Heart left ventricle (tissue), 16 donors: ENCODE measurements around the gene TSNAXIP1. TPM values are rescaled to one million over a fixed set of nuclear protein-coding genes. Genes with fewer than 3 reads are reported as not detected.

Experiments used
- ATAC-seq, 4 donors: fragments of 200-7000 bp; cut with Tn5 transposase; one replicate each; pipeline ENCODE4 v1.9.1; 2020 to 2022; ENCODE audit warnings: moderate library complexity in 4 of 4, mild to moderate bottlenecking in 3 of 4, moderate number of reproducible peaks in 1 of 4
- DNase-seq, 5 donors: peaks; one replicate each; pipeline ENCODE4 v3.0.0-alpha.2; 2020
- H3K27ac ChIP-seq, 12 donors: fragments of 200-600 bp; sonication (generic) in 4 of 12; one replicate each; pipeline versions ENCODE4 v1.5.0 to v1.8.0; 2016 to 2022; ENCODE audit warnings: mild to moderate bottlenecking in 2 of 12
- H3K27me3 ChIP-seq, 9 donors: fragments of 200-600 bp; sonication (generic) in 2 of 9; one replicate each; pipeline versions ENCODE4 v1.5.1 to v1.8.0; 2016 to 2022; ENCODE audit warnings: mild to moderate bottlenecking in 3 of 9
- H3K36me3 ChIP-seq, 9 donors: fragments of 200-600 bp; sonication (generic) in 2 of 9; one replicate each; pipeline versions ENCODE4 v1.5.0 to v1.8.0; 2018 to 2022; ENCODE audit warnings: mild to moderate bottlenecking in 2 of 9
- H3K4me1 ChIP-seq, 12 donors: fragments of 200-600 bp; sonication (generic) in 4 of 12; one replicate each; pipeline versions ENCODE4 v1.5.0 to v1.8.0; 2016 to 2022; ENCODE audit warnings: mild to moderate bottlenecking in 3 of 12
- H3K4me3 ChIP-seq, 12 donors: fragments of 200-600 bp; sonication (generic) in 4 of 12; one replicate each; pipeline versions ENCODE4 v1.5.0 to v1.8.0; 2017 to 2022; ENCODE audit warnings: mild to moderate bottlenecking in 9 of 12, moderate library complexity in 4 of 12
- H3K9me3 ChIP-seq, 12 donors: fragments of 200-600 bp; sonication (generic) in 4 of 12; one replicate each; pipeline versions ENCODE4 v1.5.0 to v1.8.0; 2016 to 2022; ENCODE audit warnings: mild to moderate bottlenecking in 1 of 12
- POLR2A ChIP-seq, 2 donors: fragments of 450-650 bp; IDR thresholded peaks; one replicate each; pipeline ENCODE4 v1.6.1; 2017; ENCODE audit warnings: antibody characterized with exemption in 2 of 2, mild to moderate bottlenecking in 2 of 2, moderate library complexity in 2 of 2
- WGBS, 4 donors: extraction: QIAGEN DNeasy Blood & Tissue Kit in 2 of 4; methylation state at CpG; one replicate each; pipeline versions ENCODE4 v1.1.5 to v1.1.7; 2013 to 2018; 5-methylcytosine and 5-hydroxymethylcytosine counted together
- intact Hi-C, 10 donors: fragments of 100-400 bp; cut with DNase I; formaldehyde crosslinking; loops; one replicate each; pipeline versions ENCODE4 v1.11.1 to v1.14.2; 2022
- polyA plus RNA-seq, 2 donors: library from polyadenylated mRNA; stranded (reverse); fragments of 200-250 nt; gene quantifications; one replicate each; pipeline ENCODE4 v1.2.3, GENCODE V29; 2013
- total RNA-seq, 9 donors: library from RNA; depleted of rRNA in 2 of 9; stranded (reverse); fragments of >200 nt in 2 of 9; fragmentation: NEBNext Ultra II Directional in 3 of 9; extraction: Animal tissue kit (Norgen Biotek cat#: 25700) in 3 of 9; gene quantifications; one replicate each; pipeline versions ENCODE4 v1.1.0 to v1.2.4, GENCODE V29; 2016 to 2023
- TF ChIP-seq, protein P1 (sequence below), 12 donors: fragments of 200-600 bp; sonication (generic) in 4 of 12; IDR thresholded peaks; one replicate each; pipeline versions ENCODE4 v1.5.0 to v1.8.0; 2018 to 2022; ENCODE audit warnings: antibody characterized with exemption in 12 of 12, mild to moderate bottlenecking in 5 of 12
- donor health status: ischemic (EF 13 %, LVEDD 7.1; RV severe dilation, severe dysfunction).
- donor health status: healthy with polysubstance abuse.
- donor health status: DM: no; HTN: yes; CAD: no.
- donor health status: DM: no; HTN: no; CAD: no.
- donor health status: ischemic (EF 25% LVEDD 6.9; RV normal size, moderate dysfunction).
- donor health status: ischemic (EF 25% LVEDD 5.7; RV mildly dilated, moderate dysfunction).
- donor health status: healthy.
- donor health status: DM: yes; HTN: yes; CAD: no.
- donor health status: ischemic (EF 35%, LVEDD 5.7; RV mildly dilated, moderate dysfunction).
- donor health status: nonischemic (EF 11% LVEDD 7.7; RV severe dilation, severe dysfunction).
- donor health status: DM: yes; HTN: yes; CAD: no.
- donor health status: PGD.
- donor health status: ischemic (EF 29% LVEDD 5.4; RV normal size, mild dysfunction).
- donor health status: nonischemic (EF 23%, LVEDD 6.1; RV moderate dilation, normal function).

Gene TSNAXIP1
- total and polyA plus RNA-seq, 11 donors: 0.16 to 0.93 (median 0.57) TPM; not detected in 1

DNA sequence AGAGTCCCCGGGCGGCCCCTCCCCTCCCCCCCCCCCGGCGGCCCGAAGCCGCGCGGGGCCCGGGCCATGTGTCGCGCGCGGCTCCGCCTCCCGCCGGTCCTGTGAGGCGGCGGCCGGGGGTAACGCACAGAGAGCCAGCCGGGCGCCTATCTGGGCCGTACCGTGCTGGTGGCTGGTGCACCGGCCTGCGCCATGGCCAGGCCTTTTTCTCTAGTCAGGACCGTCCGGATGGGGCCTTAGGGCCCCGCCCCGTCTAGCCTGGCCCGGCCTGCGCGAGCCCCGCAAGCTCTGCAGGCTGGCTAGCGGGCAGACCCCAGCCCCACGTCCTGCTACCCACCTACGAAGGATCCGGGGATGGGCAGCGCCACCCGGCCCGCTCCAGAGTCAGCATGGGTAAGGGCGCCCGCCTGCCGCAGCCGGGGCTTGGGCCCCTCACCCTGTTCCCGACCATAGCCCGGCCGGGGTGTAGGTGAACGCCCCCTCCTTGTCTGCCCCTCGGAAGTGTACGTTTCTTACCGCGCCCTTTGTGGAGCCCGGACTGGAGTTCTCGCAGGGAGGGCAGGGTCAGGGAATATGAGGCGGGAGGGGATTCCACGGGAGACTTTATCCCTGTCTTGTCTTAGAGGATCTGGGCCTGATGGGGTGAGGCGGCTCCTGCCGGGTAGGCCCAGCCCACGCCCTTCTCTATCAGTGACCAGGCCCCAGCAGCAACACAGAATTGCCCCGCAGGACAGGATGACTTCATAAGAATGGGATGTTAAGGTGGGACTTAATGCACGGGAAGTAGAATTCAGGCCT, 40.6 kb downstream of the TSNAXIP1 start, which contains the start of gene CENPT:
CENPT (minus strand) TSS at position 630 of the 798 bp plus-strand sequence. CDS start 13,834 bp downstream, outside the sequence.
- no peak for TF ChIP-seq POLR2A (IDR thresholded peaks at IDR 0.05)
- TF ChIP-seq, protein P1, sequence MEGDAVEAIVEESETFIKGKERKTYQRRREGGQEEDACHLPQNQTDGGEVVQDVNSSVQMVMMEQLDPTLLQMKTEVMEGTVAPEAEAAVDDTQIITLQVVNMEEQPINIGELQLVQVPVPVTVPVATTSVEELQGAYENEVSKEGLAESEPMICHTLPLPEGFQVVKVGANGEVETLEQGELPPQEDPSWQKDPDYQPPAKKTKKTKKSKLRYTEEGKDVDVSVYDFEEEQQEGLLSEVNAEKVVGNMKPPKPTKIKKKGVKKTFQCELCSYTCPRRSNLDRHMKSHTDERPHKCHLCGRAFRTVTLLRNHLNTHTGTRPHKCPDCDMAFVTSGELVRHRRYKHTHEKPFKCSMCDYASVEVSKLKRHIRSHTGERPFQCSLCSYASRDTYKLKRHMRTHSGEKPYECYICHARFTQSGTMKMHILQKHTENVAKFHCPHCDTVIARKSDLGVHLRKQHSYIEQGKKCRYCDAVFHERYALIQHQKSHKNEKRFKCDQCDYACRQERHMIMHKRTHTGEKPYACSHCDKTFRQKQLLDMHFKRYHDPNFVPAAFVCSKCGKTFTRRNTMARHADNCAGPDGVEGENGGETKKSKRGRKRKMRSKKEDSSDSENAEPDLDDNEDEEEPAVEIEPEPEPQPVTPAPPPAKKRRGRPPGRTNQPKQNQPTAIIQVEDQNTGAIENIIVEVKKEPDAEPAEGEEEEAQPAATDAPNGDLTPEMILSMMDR (IDR thresholded peaks at IDR 0.05): no peak
- peak within 1 kb of the TSS; percentile 88 to 100 (median 96) for H3K27ac ChIP-seq
- ATAC-seq (peak; percentile 8 to 77 (median 48)), DNase-seq (peak in 2 of 5 donors; percentile 52 to 79)
- WGBS, 4 donors: 0 to 1% (median 1%) methylated on average over 27 to 61 of the region's 62 CpGs
- H3K36me3 ChIP-seq: peaks cover 0 to 12% (median 0%) of the 10 kb centered on the region in 9 donors
- no peaks in the 10 kb centered on the region for H3K27me3 ChIP-seq
- peaks cover 24 to 63% (median 50%) of the 10 kb centered on the region in 12 donors for H3K4me1 ChIP-seq
- intact Hi-C loops: loop anchor here in 1 of 10 donors (2.0 to 5.0 kb wide), 2 partner anchors 16 to 40 kb away; partner anchors contain the start of genes RANBP10 and TSNAXIP1
- H3K9me3 ChIP-seq: no peaks in the 10 kb centered on the region
- H3K4me3 ChIP-seq: peak within 1 kb of the TSS; percentile 76 to 100 (median 94)

- peak overlapping the region in 10 of 12 donors; percentile 91 to 100 (median 96) for H3K27ac ChIP-seq
- H3K36me3 ChIP-seq: peaks cover 0 to 12% (median 0%) of the 10 kb centered on the region in 9 donors
- H3K27me3 ChIP-seq: no peaks in the 10 kb centered on the region
- DNase-seq (no peak), ATAC-seq (no peak)
- peaks cover 24 to 57% (median 47%) of the 10 kb centered on the region in 12 donors for H3K4me1 ChIP-seq
- TF ChIP-seq, protein P1 (IDR thresholded peaks at IDR 0.05): no peak
- no peak for TF ChIP-seq POLR2A (IDR thresholded peaks at IDR 0.05)
- peak overlapping the region in 10 of 12 donors; percentile 77 to 100 (median 99) for H3K4me3 ChIP-seq
- intact Hi-C loops: loop anchor here in 1 of 10 donors (5.0 kb wide), 1 partner anchor 41 kb away; the partner anchor contains the start of genes RANBP10 and TSNAXIP1
- no peaks in the 10 kb centered on the region for H3K9me3 ChIP-seq
- WGBS, 4 donors: 85 to 91% (median 89%) methylated on average over 11 of the region's 11 CpGs
Measured at GRCh38 chr16:67848118-67848517, 41.4 kb downstream of the TSNAXIP1 start.

DNA sequence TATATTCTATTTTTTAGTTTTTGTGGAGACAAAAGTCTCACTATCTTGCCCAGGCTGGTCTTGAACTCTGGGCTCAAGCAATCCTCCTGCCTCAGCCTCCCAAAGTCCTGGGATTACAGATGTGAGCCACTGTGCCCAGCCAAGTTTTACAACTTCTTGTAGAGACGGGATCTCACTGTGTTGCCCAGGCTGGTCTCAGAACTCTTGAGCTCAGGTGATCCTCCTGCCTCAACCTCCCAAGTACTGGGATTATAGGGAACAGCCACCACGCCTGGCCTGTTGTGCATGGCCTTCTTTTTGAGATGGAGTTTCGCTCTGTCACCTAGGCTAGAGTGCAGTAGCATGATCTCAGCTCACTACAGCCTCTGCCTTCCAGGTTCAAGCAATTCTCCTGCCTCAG, 47.0 kb downstream of the TSNAXIP1 start:
- DNase-seq: no peak
- TF ChIP-seq POLR2A (IDR thresholded peaks at IDR 0.05): no peak
- TF ChIP-seq, protein P1 (IDR thresholded peaks at IDR 0.05): no peak
- intact Hi-C loops: no loop called here
- H3K27ac ChIP-seq: no peak overlapping the region
- no peak overlapping the region for H3K4me3 ChIP-seq
- H3K27me3 ChIP-seq: no peaks in the 10 kb centered on the region
- peaks cover 10 to 52% (median 41%) of the 10 kb centered on the region in 12 donors for H3K4me1 ChIP-seq
- H3K9me3 ChIP-seq: no peaks in the 10 kb centered on the region
- 96 to 99% (median 98%) methylated on average over 3 of the region's 3 CpGs for WGBS, 4 donors
- peaks cover 0 to 11% (median 0%) of the 10 kb centered on the region in 9 donors for H3K36me3 ChIP-seq
- no peak for ATAC-seq

GRCh38 chr16:67855789-67856188, 49.1 kb downstream of the TSNAXIP1 start:
- no peaks in the 10 kb centered on the region for H3K9me3 ChIP-seq
- ATAC-seq (no peak), DNase-seq (peak in 2 of 5 donors; percentile 43 to 51)
- 41 to 55% (median 51%) methylated on average over 10 of the region's 10 CpGs for WGBS, 4 donors
- no peak overlapping the region for H3K4me3 ChIP-seq
- intact Hi-C loops: no loop called here
- peak overlapping the region in 7 of 12 donors; percentile 15 to 87 (median 45) for H3K27ac ChIP-seq
- H3K4me1 ChIP-seq: peaks cover 9 to 55% (median 42%) of the 10 kb centered on the region in 12 donors
- TF ChIP-seq, protein P1 (IDR thresholded peaks at IDR 0.05): no peak
- TF ChIP-seq POLR2A (IDR thresholded peaks at IDR 0.05): no peak
- H3K36me3 ChIP-seq: peaks cover 0 to 9% (median 0%) of the 10 kb centered on the region in 9 donors
- no peaks in the 10 kb centered on the region for H3K27me3 ChIP-seq
